GM12801 (cell line): Measurements from ENCODE around the gene OPCML.

Experiments
- CTCF ChIP-seq: IDR thresholded peaks from one replicate; pipeline ENCODE4 v1.5.1; 2011; ENCODE audit warnings: control low read depth; ENCODE audit not compliant: insufficient read length; ENCODE audit errors: extremely low read depth

OPCML gene

GRCh38 chr11:133238495-133238894, 293.8 kb downstream of the OPCML start:
- TF ChIP-seq CTCF = no peak

GRCh38 chr11:133238027-133238426, 294.3 kb downstream of the OPCML start:
- TF ChIP-seq CTCF = no peak

GRCh38 chr11:133235381-133235780, 296.9 kb downstream of the OPCML start:
- TF ChIP-seq CTCF = no peak

- no peak for TF ChIP-seq CTCF
Observed at GRCh38 chr11:133234883-133235282, 297.4 kb downstream of the OPCML start.

- no peak for TF ChIP-seq CTCF
Observed at GRCh38 chr11:133232665-133233064, 299.6 kb downstream of the OPCML start.

GRCh38 chr11:133230431-133230830, 301.9 kb downstream of the OPCML start:
- no peak for TF ChIP-seq CTCF

- no peak for TF ChIP-seq CTCF
Observed at GRCh38 chr11:133228471-133229329, 303.6 kb downstream of the OPCML start.
